Upper lobe of right lung (tissue), 1 donor: Measurements from ENCODE around the gene ALKBH7. TPM values are rescaled to one million over a fixed set of nuclear protein-coding genes. Genes with fewer than 3 reads are reported as not detected.
"Not testable (repeated sequence)": the region's sequence is repeated elsewhere in the genome, so short reads cannot be mapped to it uniquely, and the experiment has no call there.

Experiments used
- ATAC-seq: fragments of 200-7000 bp; cut with Tn5 transposase; one replicate; pipeline ENCODE4 v1.9.1; 2020; ENCODE audit warnings: mild to moderate bottlenecking, moderate library complexity
- DNase-seq: peaks from one replicate; pipeline ENCODE4 v3.0.0-alpha.2; 2020
- H3K27ac ChIP-seq: fragments of 200-600 bp; one replicate; pipeline ENCODE4 v1.8.0; 2022
- H3K27me3 ChIP-seq: fragments of 200-600 bp; one replicate; pipeline ENCODE4 v1.8.0; 2022; ENCODE audit warnings: mild to moderate bottlenecking
- H3K36me3 ChIP-seq: fragments of 200-600 bp; one replicate; pipeline ENCODE4 v1.8.0; 2022
- H3K4me1 ChIP-seq: fragments of 200-600 bp; one replicate; pipeline ENCODE4 v1.8.0; 2022
- H3K4me3 ChIP-seq: fragments of 200-600 bp; one replicate; pipeline ENCODE4 v1.8.0; 2022; ENCODE audit warnings: mild to moderate bottlenecking
- H3K9me3 ChIP-seq: fragments of 200-600 bp; one replicate; pipeline ENCODE4 v1.8.0; 2022
- CTCF ChIP-seq: fragments of 200-600 bp; IDR thresholded peaks from one replicate; pipeline ENCODE4 v1.8.0; 2022; ENCODE audit warnings: antibody characterized with exemption
- intact Hi-C: fragments of 100-400 bp; cut with DNase I; formaldehyde crosslinking; loops from one replicate; pipeline ENCODE4 v1.11.0; 2022
- total RNA-seq: library from RNA; stranded (reverse); fragmentation: NEBNext Ultra II Directional; extraction: Animal tissue kit (Norgen Biotek cat#: 25700); gene quantifications from one replicate; pipeline ENCODE4 v1.2.1, GENCODE V29; 2021
- donor health status: DM: no; HTN: yes; CAD: no; lungs with severe emphysema.

The ALKBH7 gene
- total RNA-seq, 1 donor from 2014 or later: 57.2 TPM

GRCh38 chr19:6396305-6396704 lies 23.7 kb downstream of the ALKBH7 start:
- Histone ChIP-seq H3K4me1 (peaks cover 10% of the 10 kb centered on the region), H3K4me3 (no peak overlapping the region)
- no peak for DNase-seq

DNA sequence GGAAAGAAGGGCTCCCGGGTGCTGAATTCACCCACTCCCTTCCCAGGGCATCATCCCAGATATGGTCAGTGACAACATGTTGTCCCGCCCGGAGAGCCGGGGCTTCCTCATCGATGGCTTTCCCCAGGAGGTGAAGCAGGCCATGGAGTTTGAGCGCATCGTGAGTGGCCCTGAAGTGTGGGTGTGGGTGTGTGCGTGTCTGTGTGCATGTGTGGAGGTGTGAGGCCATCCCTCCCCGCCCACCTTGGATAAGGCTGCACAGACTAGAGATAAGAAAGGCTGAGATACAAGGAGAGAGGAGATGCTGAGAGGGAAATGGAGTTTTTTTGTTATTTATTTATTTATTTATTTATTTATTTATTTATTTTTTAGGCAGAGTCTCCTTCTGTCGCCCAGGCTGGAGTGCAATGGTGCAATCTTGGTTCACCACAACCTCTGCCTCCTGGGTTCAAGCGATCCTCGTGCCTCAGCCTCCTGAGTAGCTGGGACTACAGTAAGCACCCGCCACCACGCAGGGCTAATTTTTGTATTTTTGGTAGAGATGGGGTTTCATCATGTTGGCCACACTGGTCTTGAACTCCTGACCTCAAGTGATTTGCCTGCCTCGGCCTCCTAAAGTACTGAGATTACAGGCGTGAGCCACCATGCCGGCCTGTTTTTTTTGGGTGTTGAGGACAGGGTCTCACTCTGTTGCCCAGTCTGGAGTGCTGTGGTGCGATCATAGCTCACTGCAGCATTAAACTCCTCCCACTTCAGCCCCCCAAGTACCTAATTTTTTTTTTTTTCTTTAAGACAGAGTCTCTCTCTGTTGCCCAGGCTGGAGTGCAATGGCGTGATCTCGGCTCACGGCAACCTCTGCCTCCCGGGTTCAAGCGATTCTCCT lies 27.7 kb downstream of the ALKBH7 start:
- DNase-seq, H3K4me1 ChIP-seq, H3K4me3 ChIP-seq, H3K36me3 ChIP-seq, H3K9me3 ChIP-seq, ATAC-seq, H3K27me3 ChIP-seq, intact Hi-C loops, H3K27ac ChIP-seq: not testable (repeated sequence)

More at GRCh38 chr19:6396305-6396704, 23.7 kb downstream of the ALKBH7 start:
- H3K27me3 ChIP-seq: no peaks in the 10 kb centered on the region
- intact Hi-C loops: no loop called here
- H3K9me3 ChIP-seq: no peaks in the 10 kb centered on the region
- TF ChIP-seq CTCF: no peak
- H3K36me3 ChIP-seq: peaks cover 5% of the 10 kb centered on the region
- H3K27ac ChIP-seq: no peak overlapping the region
- ATAC-seq: no peak

DNA sequence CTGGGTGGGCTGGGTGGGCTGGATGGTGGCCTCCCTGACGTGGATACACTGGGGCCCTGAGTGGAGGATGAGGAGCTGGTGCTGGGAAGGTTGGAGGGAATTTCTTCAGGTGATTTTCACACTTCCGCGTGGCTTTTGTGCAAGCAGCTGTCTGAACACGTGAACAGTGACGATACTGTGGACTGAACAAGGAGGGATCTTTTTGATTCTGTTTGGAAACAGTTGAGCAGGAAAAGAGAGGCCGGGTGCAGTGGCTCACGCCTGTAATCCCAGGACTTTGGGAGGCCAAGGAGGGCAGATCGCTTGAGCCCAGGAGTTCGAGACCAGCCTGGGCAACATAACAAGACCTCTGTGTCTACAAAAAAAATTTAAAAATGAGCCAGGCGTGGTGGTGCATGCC lies 29.5 kb downstream of the ALKBH7 start:
- ATAC-seq (no peak), DNase-seq (no peak)
- TF ChIP-seq CTCF: no peak
- Histone ChIP-seq H3K36me3 (no peaks in the 10 kb centered on the region), H3K9me3 (no peaks in the 10 kb centered on the region), H3K4me3 (no peak overlapping the region), H3K27ac (no peak overlapping the region), H3K27me3 (no peaks in the 10 kb centered on the region), H3K4me1 (no peaks in the 10 kb centered on the region)
- intact Hi-C loops: no loop called here

DNA sequence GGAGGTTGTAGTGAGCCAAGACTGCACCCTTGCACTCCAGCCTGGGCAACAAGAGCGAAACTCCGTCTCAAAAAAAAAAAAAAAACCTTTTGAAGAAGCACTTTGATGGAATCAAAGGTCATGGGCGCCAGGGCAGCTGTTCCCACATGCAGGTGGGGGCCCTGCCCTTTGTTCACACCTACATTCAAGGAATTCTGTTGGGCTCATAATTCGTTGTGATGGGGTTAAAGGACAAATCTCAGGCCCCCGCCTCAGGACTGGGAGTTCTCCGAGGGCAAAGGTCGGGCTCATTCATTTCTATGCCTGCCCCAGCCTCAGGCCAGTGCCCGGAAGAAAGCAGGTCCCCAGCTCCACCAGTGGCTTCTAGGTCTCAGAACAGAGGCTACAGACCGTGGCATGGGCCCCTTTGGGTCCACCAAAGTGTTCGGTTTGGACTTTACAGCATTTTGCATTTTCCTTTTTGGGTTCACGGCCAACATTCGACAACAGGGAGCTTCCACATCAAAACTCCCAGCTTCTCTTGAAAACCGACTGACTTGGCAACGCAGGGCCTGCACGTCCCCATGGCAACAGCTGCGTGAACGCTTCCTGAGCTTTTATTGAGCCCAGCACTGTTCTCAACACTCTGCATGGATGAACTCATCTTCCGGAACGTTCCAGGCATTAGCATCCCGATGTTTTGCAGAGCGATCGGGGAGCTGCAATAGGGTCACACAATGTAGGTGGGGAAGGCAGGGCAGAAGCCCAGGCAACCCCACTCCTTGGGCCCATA lies 30.4 kb downstream of the ALKBH7 start:
- Histone ChIP-seq H3K27me3 (no peaks in the 10 kb centered on the region), H3K9me3 (no peaks in the 10 kb centered on the region), H3K4me3 (no peak overlapping the region), H3K27ac (no peak overlapping the region), H3K4me1 (no peaks in the 10 kb centered on the region), H3K36me3 (no peaks in the 10 kb centered on the region)
- no peak for TF ChIP-seq CTCF
- no peak for ATAC-seq
- intact Hi-C loops: no loop called here
- no peak for DNase-seq

DNA sequence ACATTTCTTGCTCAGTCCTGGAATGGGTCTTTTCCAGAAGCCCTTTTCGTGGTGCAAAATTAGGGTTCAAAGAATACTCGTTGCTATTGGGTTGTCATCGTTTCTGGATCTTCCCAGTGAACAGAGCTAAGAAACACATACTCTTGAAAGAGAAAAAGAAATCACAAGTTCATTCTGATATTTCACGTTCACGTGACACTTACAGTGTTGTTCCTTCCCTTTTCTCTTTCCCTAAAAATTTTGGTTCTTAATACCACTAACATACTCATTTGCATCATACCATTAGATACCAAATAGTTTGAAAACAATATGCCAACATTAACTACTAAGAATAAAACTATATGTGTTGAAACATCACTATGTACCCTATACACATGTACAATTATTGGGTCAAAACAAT lies 33.8 kb downstream of the ALKBH7 start:
- no peak overlapping the region for H3K4me3 ChIP-seq
- intact Hi-C loops: no loop called here
- ATAC-seq: no peak
- no peaks in the 10 kb centered on the region for H3K4me1 ChIP-seq
- no peak for TF ChIP-seq CTCF
- H3K27me3 ChIP-seq: no peaks in the 10 kb centered on the region
- no peaks in the 10 kb centered on the region for H3K36me3 ChIP-seq
- DNase-seq: no peak
- H3K9me3 ChIP-seq: no peaks in the 10 kb centered on the region
- H3K27ac ChIP-seq: no peak overlapping the region

DNA sequence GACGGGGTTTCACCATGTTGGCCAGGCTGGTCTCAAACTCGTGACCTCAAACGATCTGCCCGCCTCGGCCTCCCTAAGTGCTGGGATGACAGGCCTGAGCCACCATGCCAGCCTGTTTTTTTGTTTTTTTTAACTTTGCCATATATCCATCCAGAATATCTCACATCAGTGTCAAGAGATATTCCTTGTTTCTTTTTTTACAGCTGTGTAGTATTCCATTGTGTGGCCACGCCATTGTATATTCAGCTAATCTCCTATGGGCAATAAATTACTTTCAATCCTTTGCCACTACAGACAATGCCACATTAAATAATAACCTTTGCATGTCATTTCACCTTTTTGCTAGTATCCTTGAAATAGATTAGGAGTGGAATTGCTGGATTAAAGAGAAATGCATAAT lies 36.8 kb downstream of the ALKBH7 start:
- ATAC-seq (no peak), DNase-seq (no peak)
- Histone ChIP-seq H3K36me3 (peaks cover 5% of the 10 kb centered on the region), H3K4me1 (peaks cover 3% of the 10 kb centered on the region), H3K4me3 (no peak overlapping the region), H3K9me3 (no peaks in the 10 kb centered on the region), H3K27me3 (no peaks in the 10 kb centered on the region), H3K27ac (no peak overlapping the region)
- TF ChIP-seq CTCF: no peak
- intact Hi-C loops: no loop called here
